Immature natural killer cell (primary cell): ENCODE data around the gene KCNIP4. TPM values are rescaled to one million over a fixed set of nuclear protein-coding genes. Genes with fewer than 3 reads are reported as not detected.

Experiments used
- DNase-seq, 3 donors: peaks; one replicate each; pipeline ENCODE4 v3.0.0; 2022; ENCODE audit warnings: mixed read lengths in 1 of 3
- H3K27ac Mint-ChIP-seq, 6 donors: one replicate each; pipeline ENCODE4 v1.8.0; 2020; ENCODE audit warnings: mixed read lengths in 6 of 6, mild to moderate bottlenecking in 5 of 6, inconsistent platforms in 4 of 6, moderate library complexity in 3 of 6
- H3K27me3 Mint-ChIP-seq, 3 donors: one replicate each; pipeline ENCODE4 v1.8.0; 2020 to 2021; ENCODE audit warnings: low read depth in 3 of 3, mild to moderate bottlenecking in 3 of 3, mixed read lengths in 3 of 3, moderate library complexity in 3 of 3, inconsistent platforms in 1 of 3
- H3K36me3 Mint-ChIP-seq, 3 donors: one replicate each; pipeline ENCODE4 v1.8.0; 2020; ENCODE audit warnings: mixed read lengths in 3 of 3, inconsistent platforms in 2 of 3, mild to moderate bottlenecking in 2 of 3
- H3K4me1 Mint-ChIP-seq, 2 donors: one replicate each; pipeline ENCODE4 v1.8.0; 2020; ENCODE audit warnings: inconsistent platforms in 2 of 2, mild to moderate bottlenecking in 2 of 2, mixed read lengths in 2 of 2, moderate library complexity in 1 of 2
- H3K4me3 Mint-ChIP-seq, 5 donors: one replicate each; pipeline ENCODE4 v1.8.0; 2020; ENCODE audit warnings: mild to moderate bottlenecking in 5 of 5, mixed read lengths in 5 of 5, inconsistent platforms in 3 of 5, moderate library complexity in 3 of 5
- H3K9me3 Mint-ChIP-seq, 6 donors: one replicate each; pipeline ENCODE4 v1.8.0; 2020; ENCODE audit warnings: mild to moderate bottlenecking in 6 of 6, mixed read lengths in 6 of 6, inconsistent platforms in 4 of 6, moderate library complexity in 3 of 6
- polyA plus RNA-seq, 3 donors: library from polyadenylated mRNA; unstranded; fragments of 300-500 nt; fragmentation: Illumina TruSeq; gene quantifications; one replicate each; pipeline ENCODE4 v1.2.3, GENCODE V29; 2021

The KCNIP4 gene
- polyA plus RNA-seq, 3 donors from 2014 or later: 0.10 TPM; not detected in 2

GRCh38 chr4:21181716-21182115 lies 766.9 kb downstream of the KCNIP4 start:
- no peaks in the 10 kb centered on the region for H3K36me3 Mint-ChIP-seq
- H3K4me1 Mint-ChIP-seq: no peaks in the 10 kb centered on the region
- no peak for DNase-seq
- peaks cover 0 to 2% (median 0%) of the 10 kb centered on the region in 6 donors for H3K9me3 Mint-ChIP-seq
- H3K4me3 Mint-ChIP-seq: no peak overlapping the region
- H3K27me3 Mint-ChIP-seq: peaks cover 0 to 5% (median 2%) of the 10 kb centered on the region in 3 donors
- no peak overlapping the region for H3K27ac Mint-ChIP-seq

DNA sequence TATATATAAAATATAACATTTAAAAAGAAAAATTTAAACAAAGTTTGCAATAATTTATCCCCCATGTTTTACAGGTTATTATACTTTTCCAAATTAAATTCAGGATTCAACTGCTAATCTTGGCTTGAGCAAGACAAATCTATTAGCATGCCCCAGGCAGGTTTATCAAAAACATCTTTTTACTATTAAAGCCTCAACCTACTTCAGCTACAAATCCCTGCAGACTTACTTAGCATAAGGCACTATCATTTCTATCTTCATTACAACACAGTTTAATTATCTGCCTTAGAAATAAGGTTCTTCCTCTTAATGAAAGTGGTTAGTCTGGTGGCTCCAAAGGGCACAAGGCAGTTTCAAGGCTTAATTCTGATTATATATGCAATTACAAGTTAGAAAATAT lies 770.7 kb downstream of the KCNIP4 start:
- Mint-ChIP-seq H3K4me3 (no peak overlapping the region), H3K27ac (no peak overlapping the region), H3K36me3 (no peaks in the 10 kb centered on the region)

DNA sequence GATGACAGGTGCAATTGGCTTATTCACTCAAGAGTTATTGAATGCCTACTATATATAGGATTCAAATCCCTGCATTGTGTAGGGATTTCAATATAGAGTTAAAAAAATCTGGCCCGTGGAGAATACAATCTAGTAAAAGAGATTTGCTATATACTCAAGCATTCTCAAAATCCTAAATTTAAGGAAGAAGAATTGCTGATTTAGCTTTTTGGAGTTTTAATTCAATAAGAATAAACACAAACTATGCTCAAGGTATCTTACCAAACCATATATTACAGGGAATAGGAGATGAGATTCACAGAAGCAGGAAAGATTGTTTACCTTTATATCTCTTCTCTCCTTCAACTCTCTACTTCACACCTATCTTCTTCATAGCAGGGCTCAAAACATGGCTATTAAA lies 771.5 kb downstream of the KCNIP4 start:
- Mint-ChIP-seq H3K27ac (no peak overlapping the region), H3K27me3 (peaks cover 0 to 2% (median 1%) of the 10 kb centered on the region in 3 donors), H3K4me3 (no peak overlapping the region), H3K9me3 (peaks cover 0 to 4% (median 0%) of the 10 kb centered on the region in 6 donors), H3K36me3 (no peaks in the 10 kb centered on the region), H3K4me1 (no peaks in the 10 kb centered on the region)
- DNase-seq: no peak

More for the DNA sequence above, 770.7 kb downstream of the KCNIP4 start:
- Mint-ChIP-seq H3K4me1 (no peaks in the 10 kb centered on the region), H3K27me3 (peaks cover 0 to 2% (median 1%) of the 10 kb centered on the region in 3 donors), H3K9me3 (peaks cover 0 to 4% (median 0%) of the 10 kb centered on the region in 6 donors)
- DNase-seq: no peak

DNA sequence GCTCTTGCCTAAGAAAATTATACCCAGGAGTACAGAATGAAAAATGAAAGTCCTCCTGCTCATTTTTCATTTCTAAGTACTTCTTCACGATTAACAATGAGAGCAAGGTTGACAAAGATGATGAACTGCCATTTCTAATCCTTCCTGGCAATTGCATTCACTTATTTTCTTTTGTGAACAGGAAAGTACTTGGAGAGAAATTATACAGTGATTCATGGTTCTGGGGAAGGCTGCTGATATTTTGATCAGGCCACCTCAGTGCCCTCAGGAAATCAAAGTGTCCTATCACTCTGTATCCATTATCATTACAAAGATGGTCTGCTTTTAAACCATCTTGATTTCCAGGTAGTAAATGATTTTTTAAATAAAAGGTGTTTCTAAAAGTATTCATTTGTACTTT lies 780.9 kb downstream of the KCNIP4 start:
- no peaks in the 10 kb centered on the region for H3K4me1 Mint-ChIP-seq
- no peak overlapping the region for H3K4me3 Mint-ChIP-seq
- peaks cover 0 to 2% (median 0%) of the 10 kb centered on the region in 3 donors for H3K27me3 Mint-ChIP-seq
- DNase-seq: no peak
- peaks cover 0 to 2% (median 0%) of the 10 kb centered on the region in 6 donors for H3K9me3 Mint-ChIP-seq
- H3K27ac Mint-ChIP-seq: no peak overlapping the region
- H3K36me3 Mint-ChIP-seq: no peaks in the 10 kb centered on the region

- Mint-ChIP-seq H3K4me3 (no peak overlapping the region), H3K9me3 (peaks cover 0 to 3% (median under 1%) of the 10 kb centered on the region in 6 donors), H3K36me3 (no peaks in the 10 kb centered on the region), H3K4me1 (no peaks in the 10 kb centered on the region), H3K27me3 (peaks cover 0 to 2% (median 0%) of the 10 kb centered on the region in 3 donors), H3K27ac (no peak overlapping the region)
- DNase-seq: no peak
Measured at GRCh38 chr4:21155367-21155766, 793.2 kb downstream of the KCNIP4 start.

GRCh38 chr4:21139327-21139726 lies 809.2 kb downstream of the KCNIP4 start:
- Mint-ChIP-seq H3K27ac (no peak overlapping the region), H3K27me3 (peaks cover 0 to 3% (median 2%) of the 10 kb centered on the region in 3 donors), H3K36me3 (no peaks in the 10 kb centered on the region), H3K4me3 (no peak overlapping the region), H3K4me1 (peaks cover 5 to 6% of the 10 kb centered on the region in 2 donors), H3K9me3 (peaks cover 0 to 2% (median 0%) of the 10 kb centered on the region in 6 donors)
- DNase-seq: no peak

DNA sequence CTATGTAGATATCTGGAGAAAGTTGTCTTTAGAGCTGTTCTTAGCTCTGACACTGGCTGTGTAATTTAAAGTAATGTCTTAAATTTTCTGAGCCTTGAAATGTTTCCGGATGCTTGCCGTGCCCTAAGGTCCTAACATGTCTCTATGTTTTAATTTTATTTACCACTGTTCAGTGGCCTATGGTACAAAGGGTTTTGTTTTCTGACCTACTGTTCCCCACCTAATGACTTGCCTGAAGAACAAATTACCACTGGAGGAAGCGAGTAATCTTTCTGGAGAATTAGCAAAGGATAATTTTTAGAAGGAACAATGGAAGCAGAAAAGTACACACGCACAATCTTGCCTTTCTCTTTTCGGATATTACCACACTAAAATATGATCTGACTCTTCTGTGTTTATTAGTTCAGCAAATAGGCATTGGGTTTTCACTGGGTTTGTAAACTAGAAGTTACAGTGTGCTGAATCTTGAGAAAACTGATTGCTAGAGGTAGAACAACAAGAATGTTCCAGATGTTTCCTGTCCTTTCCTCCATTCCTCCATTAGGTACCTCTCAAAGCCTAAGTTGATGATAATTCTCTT lies 812.4 kb downstream of the KCNIP4 start:
- Mint-ChIP-seq H3K9me3 (no peaks in the 10 kb centered on the region), H3K27ac (no peak overlapping the region), H3K4me1 (peaks cover 5 to 6% of the 10 kb centered on the region in 2 donors), H3K4me3 (no peak overlapping the region), H3K36me3 (peaks cover 0 to 4% (median 1%) of the 10 kb centered on the region in 3 donors), H3K27me3 (no peaks in the 10 kb centered on the region)
- DNase-seq: no peak

DNA sequence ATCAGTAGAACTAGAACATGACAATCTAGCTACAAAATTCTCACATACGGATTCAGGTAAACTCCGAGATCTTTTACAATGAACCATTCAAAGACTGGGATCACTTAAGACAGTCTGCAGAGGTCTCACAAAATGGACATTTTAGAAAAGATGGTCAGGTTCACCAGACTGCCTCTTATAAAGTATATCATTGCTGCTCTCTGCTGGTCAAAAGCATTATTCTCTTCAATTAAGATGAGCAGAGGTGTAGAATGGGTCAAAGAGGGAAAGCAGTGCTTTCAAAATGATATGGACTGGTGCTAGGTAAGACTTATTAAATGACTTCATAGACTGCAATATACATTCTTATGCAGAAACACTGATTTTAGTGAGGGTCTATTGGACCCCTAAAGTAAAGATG lies 813.6 kb downstream of the KCNIP4 start:
- H3K27me3 Mint-ChIP-seq: no peaks in the 10 kb centered on the region
- H3K4me3 Mint-ChIP-seq: no peak overlapping the region
- H3K9me3 Mint-ChIP-seq: no peaks in the 10 kb centered on the region
- H3K27ac Mint-ChIP-seq: no peak overlapping the region
- peaks cover 0 to 4% (median 3%) of the 10 kb centered on the region in 3 donors for H3K36me3 Mint-ChIP-seq
- H3K4me1 Mint-ChIP-seq: peaks cover 5 to 6% of the 10 kb centered on the region in 2 donors
- peak; percentile 35 to 55 (median 39) for DNase-seq

GRCh38 chr4:21130606-21131005 lies 818.0 kb downstream of the KCNIP4 start:
- DNase-seq: no peak
- peaks cover 0 to 2% (median 0%) of the 10 kb centered on the region in 6 donors for H3K9me3 Mint-ChIP-seq
- H3K36me3 Mint-ChIP-seq: peaks cover 0 to 4% (median 3%) of the 10 kb centered on the region in 3 donors
- H3K4me3 Mint-ChIP-seq: no peak overlapping the region
- H3K4me1 Mint-ChIP-seq: peaks cover 5 to 6% of the 10 kb centered on the region in 2 donors
- H3K27me3 Mint-ChIP-seq: peaks cover 5 to 10% (median 6%) of the 10 kb centered on the region in 3 donors
- H3K27ac Mint-ChIP-seq: no peak overlapping the region

GRCh38 chr4:21126014-21126512 lies 822.5 kb downstream of the KCNIP4 start:
- Mint-ChIP-seq H3K4me1 (no peaks in the 10 kb centered on the region), H3K27me3 (peaks cover 5 to 13% (median 6%) of the 10 kb centered on the region in 3 donors), H3K4me3 (no peak overlapping the region), H3K9me3 (peaks cover 0 to 9% (median 5%) of the 10 kb centered on the region in 6 donors), H3K36me3 (peaks cover 0 to 2% (median 0%) of the 10 kb centered on the region in 3 donors), H3K27ac (no peak overlapping the region)
- DNase-seq: no peak

GRCh38 chr4:21118301-21118700 lies 830.3 kb downstream of the KCNIP4 start:
- no peak overlapping the region for H3K4me3 Mint-ChIP-seq
- H3K9me3 Mint-ChIP-seq: peaks cover 0 to 7% (median 0%) of the 10 kb centered on the region in 6 donors
- peaks cover 0 to 4% (median 0%) of the 10 kb centered on the region in 3 donors for H3K36me3 Mint-ChIP-seq
- H3K27me3 Mint-ChIP-seq: peaks cover 0 to 2% (median 0%) of the 10 kb centered on the region in 3 donors
- H3K27ac Mint-ChIP-seq: no peak overlapping the region
- no peak for DNase-seq
- no peaks in the 10 kb centered on the region for H3K4me1 Mint-ChIP-seq

DNA sequence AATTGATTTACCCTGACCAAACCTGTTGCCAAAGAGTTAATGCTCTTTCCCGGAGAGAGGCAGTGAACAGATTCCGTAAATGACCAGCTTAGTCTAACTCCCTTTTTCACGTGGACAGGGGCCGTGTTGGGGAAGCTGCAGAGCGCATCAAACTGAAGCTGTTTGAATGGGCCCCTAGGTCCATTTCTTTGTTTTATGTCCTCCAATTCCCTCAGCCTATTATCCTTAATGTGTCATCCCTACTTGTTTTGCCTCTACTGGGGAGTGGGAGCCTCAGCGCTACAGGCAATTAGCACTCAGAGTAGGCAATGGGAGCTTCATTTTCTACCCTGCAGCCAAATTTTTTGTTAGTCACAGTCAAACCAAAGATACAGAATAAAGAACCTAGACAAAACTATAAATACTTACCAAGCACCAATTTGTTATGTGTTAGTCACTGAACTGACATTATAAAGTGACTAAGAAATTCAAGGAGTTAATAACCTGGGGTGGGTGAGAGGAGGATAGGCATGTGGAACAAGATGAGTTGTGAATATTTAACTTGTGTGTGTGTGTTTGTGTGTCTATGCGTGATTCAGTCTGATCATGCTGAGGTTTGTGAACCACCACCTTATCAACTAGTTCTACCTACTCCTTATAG lies 830.9 kb downstream of the KCNIP4 start:
- H3K4me3 Mint-ChIP-seq: no peak overlapping the region
- H3K4me1 Mint-ChIP-seq: no peaks in the 10 kb centered on the region
- no peak for DNase-seq
- H3K9me3 Mint-ChIP-seq: peaks cover 0 to 8% (median 0%) of the 10 kb centered on the region in 6 donors
- H3K27me3 Mint-ChIP-seq: peaks cover 0 to 2% (median 0%) of the 10 kb centered on the region in 3 donors
- peaks cover 0 to 4% (median 0%) of the 10 kb centered on the region in 3 donors for H3K36me3 Mint-ChIP-seq
- no peak overlapping the region for H3K27ac Mint-ChIP-seq

DNA sequence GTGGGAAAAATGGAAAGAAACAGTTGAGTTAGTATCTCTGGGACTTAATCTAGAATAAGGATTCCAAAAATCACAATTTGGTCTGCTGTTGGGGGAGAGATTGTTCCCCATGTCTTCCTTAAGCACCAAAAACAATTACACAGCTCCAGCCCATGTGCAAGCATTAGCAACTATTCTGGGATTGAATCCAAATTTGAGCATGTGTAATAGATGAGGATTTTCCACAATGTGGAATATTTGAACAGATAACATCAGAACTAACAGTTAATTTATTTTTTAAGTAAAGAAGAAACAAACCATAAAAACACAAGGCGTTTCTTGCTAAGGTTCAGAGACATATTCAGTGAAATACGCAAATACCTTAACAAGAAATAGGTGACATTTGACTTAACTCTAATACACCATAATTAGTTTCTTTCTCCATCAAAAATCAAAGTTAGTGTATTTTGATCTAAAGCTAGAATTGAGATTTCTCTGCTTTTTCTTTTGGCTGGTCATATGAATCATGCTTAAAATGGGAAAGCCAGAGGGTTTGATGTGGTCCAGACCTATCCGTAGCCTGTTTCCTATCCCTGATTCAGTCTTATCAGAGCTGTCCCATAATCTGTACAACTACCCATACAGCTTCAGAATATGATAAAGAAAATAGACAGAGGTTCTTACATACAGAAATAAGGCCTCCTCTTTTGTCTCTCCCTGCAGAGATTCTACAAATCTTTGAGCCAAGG lies 834.9 kb downstream of the KCNIP4 start:
- peaks cover 0 to 16% (median 2%) of the 10 kb centered on the region in 6 donors for H3K9me3 Mint-ChIP-seq

More for the DNA sequence above, 834.9 kb downstream of the KCNIP4 start:
- no peak for DNase-seq
- Mint-ChIP-seq H3K4me1 (no peaks in the 10 kb centered on the region), H3K27ac (no peak overlapping the region), H3K36me3 (peaks cover 0 to 3% (median 3%) of the 10 kb centered on the region in 3 donors), H3K27me3 (peaks cover 0 to 6% (median 2%) of the 10 kb centered on the region in 3 donors), H3K4me3 (no peak overlapping the region)
